GM21515 (cell line): ENCODE measurements around the gene TOM1L2.

Source experiments
- ATAC-seq: cut with Tn5 transposase; IDR thresholded peaks from one replicate; pipeline ENCODE4 v1.9.1; 2021; ENCODE audit not compliant: unreplicated experiment

The TOM1L2 gene

DNA sequence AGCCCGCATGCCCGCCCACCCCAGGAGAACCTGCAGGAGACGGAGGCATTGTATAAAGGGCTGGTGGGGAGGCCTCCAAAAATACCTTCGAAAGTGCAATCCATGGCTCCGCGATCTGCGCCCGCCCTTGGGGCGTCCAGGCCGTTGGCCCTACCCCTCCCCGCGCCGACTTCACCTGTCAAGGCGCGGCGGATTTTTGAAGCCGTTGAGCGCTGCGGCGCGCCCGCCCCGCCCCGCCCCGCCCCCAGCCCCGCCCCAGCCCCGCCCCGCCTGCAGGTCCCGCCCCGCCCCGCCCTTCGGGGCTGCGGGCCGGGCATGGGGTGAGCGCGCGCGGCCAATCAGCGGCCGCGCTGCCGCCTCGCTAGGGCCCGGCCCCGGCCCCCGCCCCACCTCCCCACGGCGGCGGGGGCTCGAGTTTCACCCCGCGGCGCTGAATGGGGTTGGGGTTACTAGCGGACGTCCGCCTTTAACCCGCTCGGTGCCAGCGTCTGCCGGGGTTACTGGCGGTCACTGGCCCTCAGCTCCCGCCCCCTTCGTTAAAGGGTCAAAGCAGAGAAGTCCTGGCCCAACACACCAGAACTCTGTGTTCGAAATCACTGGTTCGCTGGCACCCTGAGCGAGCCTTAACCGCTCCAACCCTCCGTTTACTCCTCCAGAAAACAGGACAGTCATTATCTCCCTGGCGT lies 148.6 kb downstream of the TOM1L2 start:
- ATAC-seq: peak; percentile 67

DNA sequence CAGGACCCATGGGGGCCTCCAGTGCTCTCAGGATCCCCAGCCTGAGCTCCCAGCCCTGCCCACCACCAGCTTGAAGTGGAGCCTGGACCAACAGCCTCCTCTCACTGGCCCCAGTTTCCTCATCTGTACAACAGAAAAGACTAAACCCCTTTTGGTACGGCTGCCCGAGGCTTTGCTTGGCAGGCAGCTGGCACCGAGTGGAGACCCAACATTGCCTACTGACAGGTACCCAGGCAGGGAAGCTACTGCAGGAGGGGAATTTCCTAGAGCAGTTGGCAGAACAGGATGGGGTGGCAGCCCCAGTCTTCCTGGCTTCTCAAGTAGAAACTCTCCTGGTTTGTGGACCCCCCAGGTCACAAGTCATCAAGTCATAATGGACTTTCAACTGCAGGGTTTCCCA lies 149.6 kb downstream of the TOM1L2 start:
- no peak for ATAC-seq

GRCh38 chr17:17822189-17822588 lies 150.0 kb downstream of the TOM1L2 start:
- ATAC-seq: no peak

GRCh38 chr17:17820463-17821158 lies 151.6 kb downstream of the TOM1L2 start:
- ATAC-seq: no peak

GRCh38 chr17:17820046-17820445 lies 152.2 kb downstream of the TOM1L2 start:
- ATAC-seq: no peak

- ATAC-seq: peak; percentile 38
Observed at GRCh38 chr17:17819561-17819995, 152.6 kb downstream of the TOM1L2 start.

- ATAC-seq: no peak
Observed at GRCh38 chr17:17819111-17819510, 153.1 kb downstream of the TOM1L2 start.

DNA sequence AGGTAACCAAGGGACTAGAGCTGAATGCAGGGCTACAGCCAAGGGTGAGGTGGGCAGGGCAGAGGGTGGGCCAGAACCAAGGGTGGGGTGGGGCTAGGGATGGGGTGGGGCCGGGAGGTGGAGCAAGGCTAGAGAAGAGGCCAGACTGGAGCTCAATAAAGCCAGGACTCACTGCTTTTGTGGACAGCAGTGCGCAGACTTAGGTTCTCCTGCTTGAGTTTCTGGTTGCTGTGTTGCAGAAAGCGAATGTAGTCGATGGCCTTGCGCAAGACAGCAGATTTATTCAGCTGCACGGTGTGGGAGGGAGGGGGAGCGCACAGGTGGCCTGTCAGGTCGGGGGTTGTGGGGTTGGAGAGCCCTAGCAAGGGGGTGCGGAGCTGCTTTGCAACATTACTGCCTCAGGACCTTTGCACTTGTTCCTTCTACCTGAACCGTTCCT lies 154.1 kb downstream of the TOM1L2 start:
- ATAC-seq: no peak

GRCh38 chr17:17817552-17817947 lies 154.7 kb downstream of the TOM1L2 start:
- no peak for ATAC-seq

DNA sequence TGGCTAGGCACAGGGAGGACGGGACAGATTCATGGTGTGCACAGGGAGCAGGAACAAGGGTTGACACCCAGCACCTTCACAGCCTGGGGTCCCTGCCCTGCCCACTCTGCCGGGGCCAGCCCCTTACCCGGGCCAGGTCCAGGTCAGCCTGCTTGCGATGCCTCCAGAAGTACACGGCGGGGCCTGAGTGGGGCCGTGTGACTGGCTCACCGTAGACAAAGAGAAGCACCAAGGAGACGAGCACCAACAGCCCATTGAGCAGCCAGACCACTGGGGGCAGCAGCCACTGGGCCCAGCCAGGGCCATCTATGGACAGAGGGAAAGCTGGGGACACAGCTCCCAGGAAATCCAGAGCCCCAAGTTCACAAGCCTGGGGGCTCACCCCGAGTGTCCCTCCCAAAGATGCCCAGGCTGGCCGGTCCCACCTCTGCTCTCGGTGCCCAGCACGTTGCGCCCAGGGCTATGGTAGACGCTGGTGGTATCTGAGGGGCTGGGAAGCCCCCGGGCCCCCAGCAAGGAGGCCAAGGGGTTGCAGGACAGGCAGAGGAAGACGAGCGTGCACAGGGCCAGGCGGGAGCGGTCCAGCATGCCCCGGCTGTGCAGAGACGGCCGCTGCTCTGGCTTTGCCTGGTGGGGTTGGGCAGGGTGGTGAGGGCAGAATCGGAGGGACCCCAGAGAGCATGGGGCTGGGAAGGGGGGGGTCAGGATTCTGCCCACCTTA lies 155.2 kb downstream of the TOM1L2 start:
- no peak for ATAC-seq

- ATAC-seq: no peak
Observed at GRCh38 chr17:17816240-17816814, 155.9 kb downstream of the TOM1L2 start.

- no peak for ATAC-seq
Observed at GRCh38 chr17:17815436-17816200, 156.6 kb downstream of the TOM1L2 start.

DNA sequence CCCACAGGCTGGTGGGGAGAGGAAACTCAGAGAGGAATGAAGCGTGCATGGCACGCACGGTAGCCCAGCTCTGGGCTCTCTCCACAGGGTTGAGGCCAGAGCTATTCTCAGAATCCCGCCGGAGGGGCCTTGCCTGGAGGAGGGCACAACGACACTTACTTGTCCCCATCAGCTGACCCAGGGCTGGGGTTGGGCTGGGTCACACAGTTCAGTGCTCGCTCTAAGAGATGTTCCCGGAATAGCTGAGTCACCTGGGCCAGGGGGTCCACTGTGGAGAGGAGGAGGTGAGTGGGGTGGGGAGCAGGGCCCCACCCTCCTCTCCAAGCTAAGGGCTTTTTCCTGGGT lies 157.2 kb downstream of the TOM1L2 start:
- ATAC-seq: no peak

- ATAC-seq: no peak
Observed at GRCh38 chr17:17814162-17815061, 157.8 kb downstream of the TOM1L2 start.

DNA sequence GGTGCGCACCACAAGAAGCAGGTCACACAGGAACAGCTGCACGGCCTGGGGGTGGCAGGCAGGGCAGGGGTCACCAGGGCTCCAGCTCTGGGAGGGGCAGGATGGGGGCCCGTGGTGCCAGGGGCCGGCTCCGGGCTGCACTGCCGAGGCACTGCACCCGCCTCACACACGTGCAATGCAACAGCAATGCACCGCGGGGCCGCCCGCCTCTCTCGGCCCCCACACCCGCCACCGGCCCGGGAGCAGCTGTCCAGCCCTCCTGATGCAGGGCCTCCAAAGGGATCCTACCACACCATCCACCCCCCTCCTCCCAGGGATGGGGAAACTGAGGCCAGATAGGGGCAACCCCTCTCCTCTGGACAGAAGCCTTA lies 158.5 kb downstream of the TOM1L2 start:
- no peak for ATAC-seq

GRCh38 chr17:17813055-17813724 lies 159.0 kb downstream of the TOM1L2 start:
- no peak for ATAC-seq

DNA sequence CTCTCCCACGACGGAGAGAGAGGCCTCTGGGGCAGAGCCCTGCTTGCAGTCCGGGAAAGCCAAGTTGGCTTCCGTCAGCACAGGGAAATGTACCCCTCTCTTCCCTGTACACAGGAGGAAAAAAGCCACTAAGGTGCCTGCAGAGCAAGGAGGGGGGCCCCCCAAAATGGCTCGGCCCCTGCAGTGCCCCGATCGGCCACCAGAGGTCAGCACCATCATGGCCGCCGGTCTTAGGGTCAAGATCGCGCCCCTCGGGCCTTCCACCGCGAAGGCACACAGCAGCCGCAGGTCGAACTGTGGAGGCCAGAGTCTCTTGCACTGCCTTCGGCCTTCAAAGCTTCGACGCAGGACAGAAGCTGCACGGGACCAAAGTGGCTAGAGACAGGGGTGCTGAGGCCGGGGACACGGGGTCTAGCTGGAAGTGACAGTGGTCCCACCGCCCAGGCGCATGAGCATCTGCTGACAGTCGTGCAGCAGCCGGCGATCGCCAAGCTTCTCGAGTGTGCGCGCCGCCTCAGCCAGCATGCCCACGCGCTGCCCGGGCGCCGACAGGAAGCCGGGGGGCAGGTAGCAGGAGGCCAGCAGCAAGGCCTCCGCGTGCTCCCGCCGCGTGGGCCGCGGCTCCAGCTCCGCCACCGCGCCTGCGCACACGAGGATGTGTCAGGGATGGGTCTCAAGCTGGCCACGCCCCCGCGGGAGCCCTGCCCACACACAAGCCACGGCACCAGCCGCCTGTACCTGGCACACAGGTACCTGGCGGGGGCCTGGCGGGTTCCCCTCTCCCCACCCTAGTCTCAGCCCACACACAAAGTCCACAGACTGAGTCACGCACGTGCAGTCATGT lies 159.8 kb downstream of the TOM1L2 start:
- ATAC-seq: no peak

DNA sequence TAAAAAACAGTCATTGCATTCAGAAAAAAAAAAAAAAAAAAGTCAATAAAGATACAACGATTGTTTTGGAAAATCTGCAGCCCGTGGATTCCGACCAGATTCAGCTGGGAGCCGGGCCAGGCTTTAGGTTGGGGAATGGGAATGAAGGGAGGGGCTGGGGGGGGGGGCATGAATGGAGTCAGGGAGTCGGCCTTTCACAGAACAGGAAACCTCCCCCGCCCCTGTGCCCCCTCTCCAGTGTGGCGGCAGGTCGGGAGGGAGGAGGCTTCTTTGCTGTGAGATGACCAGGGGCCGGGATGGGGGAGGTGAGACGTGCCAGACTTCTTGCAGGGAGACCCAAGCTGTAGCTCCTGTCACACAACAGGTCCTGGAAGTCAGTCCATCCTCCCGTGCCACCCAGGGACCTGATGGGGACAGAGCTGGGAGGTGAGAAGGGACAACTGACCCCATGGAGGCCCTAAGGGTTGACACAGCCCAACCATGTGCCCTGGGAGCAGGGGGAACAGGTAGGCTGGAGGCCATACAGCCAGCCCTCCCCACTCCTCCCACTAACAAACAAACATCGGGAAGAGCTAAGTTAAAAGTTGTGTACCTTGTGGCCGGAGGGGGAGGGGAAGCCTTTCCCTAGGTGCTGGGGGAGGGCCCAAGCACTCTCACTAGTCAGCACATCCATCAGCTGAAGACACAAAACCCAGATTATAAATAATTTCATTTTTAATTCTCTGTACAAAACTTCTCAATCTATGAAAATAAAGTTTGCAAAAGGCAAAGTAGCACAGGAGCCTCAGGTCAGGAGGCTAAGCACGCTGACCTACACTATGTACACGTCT lies 160.6 kb downstream of the TOM1L2 start:
- ATAC-seq: no peak
